ENCODE measurements around the gene SCD5.
"Not testable (repeated sequence)": the region's sequence is repeated elsewhere in the genome, so short reads cannot be mapped to it uniquely, and the experiment has no call there.

The SCD5 gene

GRCh38 chr4:82798168-82799005 lies at the start of gene SCD5:
Gene SCD5 (minus strand): TSS chr4:82798796. CDS start chr4:82798537, 259 bp downstream.
- DNase-seq, result peak; percentile 33 to 43

- no peak for DNase-seq
Observed at GRCh38 chr4:82842593-82842992, 44.0 kb upstream of the SCD5 start.

GRCh38 chr4:82839624-82840023 lies 41.0 kb upstream of the SCD5 start:
- no peak for DNase-seq

GRCh38 chr4:82833696-82834313 lies 35.2 kb upstream of the SCD5 start:
- DNase-seq, result no peak

GRCh38 chr4:82833060-82833459 lies 34.5 kb upstream of the SCD5 start:
- not testable (repeated sequence) for DNase-seq

- no peak for DNase-seq
Observed at GRCh38 chr4:82825425-82825824, 26.8 kb upstream of the SCD5 start.

- DNase-seq, result no peak
Observed at GRCh38 chr4:82823062-82823461, 24.5 kb upstream of the SCD5 start.

- DNase-seq, result no peak
Observed at GRCh38 chr4:82820689-82821088, 22.1 kb upstream of the SCD5 start.

- no peak for DNase-seq
Observed at GRCh38 chr4:82818664-82819662, 20.4 kb upstream of the SCD5 start.

- not testable (repeated sequence) for DNase-seq
Observed at GRCh38 chr4:82816874-82817273, 18.3 kb upstream of the SCD5 start.

- DNase-seq, result no peak
Observed at GRCh38 chr4:82814034-82814433, 15.4 kb upstream of the SCD5 start.

- DNase-seq, result peak in 1 of 2 experiments; percentile 2
Observed at GRCh38 chr4:82811838-82812341, 13.3 kb upstream of the SCD5 start.

- no peak for DNase-seq
Observed at GRCh38 chr4:82811392-82811791, 12.8 kb upstream of the SCD5 start.

- no peak for DNase-seq
Observed at GRCh38 chr4:82810176-82810575, 11.6 kb upstream of the SCD5 start.

- DNase-seq, result no peak
Observed at GRCh38 chr4:82809619-82810018, 11.0 kb upstream of the SCD5 start.

- DNase-seq, result no peak
Observed at GRCh38 chr4:82803746-82804145, 5.2 kb upstream of the SCD5 start.

- DNase-seq, result no peak
Observed at GRCh38 chr4:82802911-82803310, 4.3 kb upstream of the SCD5 start.

GRCh38 chr4:82801910-82802521 lies 3.4 kb upstream of the SCD5 start:
- peak in 1 of 2 experiments; percentile 15 for DNase-seq

- DNase-seq, result no peak
Observed at GRCh38 chr4:82799006-82799881, 648 bp upstream of the SCD5 start.

GRCh38 chr4:82797405-82798111 lies 1.0 kb downstream of the SCD5 start:
- DNase-seq, result no peak

- DNase-seq, result no peak
Observed at GRCh38 chr4:82797040-82797404, 1.6 kb downstream of the SCD5 start.
